Endothelial cell of umbilical vein (primary cell): ENCODE results near the gene LRCH1.

Experiments used
- EZH2 ChIP-seq: IDR thresholded peaks from 2 replicates; pipeline ENCODE4 v1.6.1; 2012; ENCODE audit warnings: borderline replicate concordance, low read depth, mild to moderate bottlenecking, moderate library complexity, low read length, inconsistent platforms; ENCODE audit not compliant: severe bottlenecking
- FOS ChIP-seq: IDR thresholded peaks from 2 replicates; pipeline ENCODE4 v1.6.1; 2011; ENCODE audit warnings: mild to moderate bottlenecking, low read length, moderate library complexity, borderline replicate concordance; ENCODE audit not compliant: insufficient read depth
- GATA2 ChIP-seq: IDR thresholded peaks from 2 replicates; pipeline ENCODE4 v1.7.0; 2011; ENCODE audit warnings: low read depth, mild to moderate bottlenecking, moderate library complexity, mixed read lengths, low read length; ENCODE audit not compliant: insufficient read length, insufficient read depth
- JUN ChIP-seq: IDR thresholded peaks from 2 replicates; pipeline ENCODE4 v1.6.1; 2011; ENCODE audit warnings: borderline replicate concordance, low read depth; ENCODE audit not compliant: insufficient read length, insufficient read depth
- MYC ChIP-seq: IDR thresholded peaks from one replicate; pipeline ENCODE4 v1.6.1; 2011; ENCODE audit warnings: mild to moderate bottlenecking, low read depth, low read length
- POLR2A ChIP-seq: IDR thresholded peaks from 2 replicates; pipeline ENCODE4 v1.6.1; 2012; ENCODE audit warnings: low read depth, mild to moderate bottlenecking, control low read depth, low read length
- POLR2AphosphoS5 ChIP-seq: IDR thresholded peaks from 2 replicates; pipeline ENCODE4 v1.6.1; 2012; ENCODE audit warnings: low read depth, mild to moderate bottlenecking, control low read depth, low read length, moderate library complexity; ENCODE audit not compliant: insufficient read depth
- TF ChIP-seq, protein P1 (sequence below), 2 donors: IDR thresholded peaks; 1 replicate in 1 of 2; 2 replicates in 1 of 2; pipeline ENCODE4 v1.5.1; 2011; ENCODE audit warnings: low read length in 2 of 2, mild to moderate bottlenecking in 2 of 2, moderate library complexity in 2 of 2, control low read depth in 1 of 2, inconsistent platforms in 1 of 2, low read depth in 1 of 2; ENCODE audit not compliant: insufficient read depth in 1 of 2; ENCODE audit errors: extremely low read depth in 1 of 2
- TF ChIP-seq, protein P2 (sequence below): IDR thresholded peaks from 2 replicates; pipeline ENCODE4 v1.6.1; 2011; ENCODE audit not compliant: insufficient read depth, insufficient read length

GRCh38 chr13:46717275-46717674, 164.3 kb downstream of the LRCH1 start:
- TF ChIP-seq, protein P1, sequence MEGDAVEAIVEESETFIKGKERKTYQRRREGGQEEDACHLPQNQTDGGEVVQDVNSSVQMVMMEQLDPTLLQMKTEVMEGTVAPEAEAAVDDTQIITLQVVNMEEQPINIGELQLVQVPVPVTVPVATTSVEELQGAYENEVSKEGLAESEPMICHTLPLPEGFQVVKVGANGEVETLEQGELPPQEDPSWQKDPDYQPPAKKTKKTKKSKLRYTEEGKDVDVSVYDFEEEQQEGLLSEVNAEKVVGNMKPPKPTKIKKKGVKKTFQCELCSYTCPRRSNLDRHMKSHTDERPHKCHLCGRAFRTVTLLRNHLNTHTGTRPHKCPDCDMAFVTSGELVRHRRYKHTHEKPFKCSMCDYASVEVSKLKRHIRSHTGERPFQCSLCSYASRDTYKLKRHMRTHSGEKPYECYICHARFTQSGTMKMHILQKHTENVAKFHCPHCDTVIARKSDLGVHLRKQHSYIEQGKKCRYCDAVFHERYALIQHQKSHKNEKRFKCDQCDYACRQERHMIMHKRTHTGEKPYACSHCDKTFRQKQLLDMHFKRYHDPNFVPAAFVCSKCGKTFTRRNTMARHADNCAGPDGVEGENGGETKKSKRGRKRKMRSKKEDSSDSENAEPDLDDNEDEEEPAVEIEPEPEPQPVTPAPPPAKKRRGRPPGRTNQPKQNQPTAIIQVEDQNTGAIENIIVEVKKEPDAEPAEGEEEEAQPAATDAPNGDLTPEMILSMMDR (IDR thresholded peaks at IDR 0.05; ENCODE audit: extremely low read depth in 1 of 2, insufficient read depth in 1 of 2, low read depth in 1 of 2, low read length in 2 of 2), result no peak
- TF ChIP-seq EZH2, result no peak
- TF ChIP-seq POLR2AphosphoS5, result no peak
- TF ChIP-seq GATA2, result no peak
- no peak for TF ChIP-seq POLR2A
- no peak for TF ChIP-seq MYC
- TF ChIP-seq, protein P2, sequence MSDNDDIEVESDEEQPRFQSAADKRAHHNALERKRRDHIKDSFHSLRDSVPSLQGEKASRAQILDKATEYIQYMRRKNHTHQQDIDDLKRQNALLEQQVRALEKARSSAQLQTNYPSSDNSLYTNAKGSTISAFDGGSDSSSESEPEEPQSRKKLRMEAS, result no peak
- TF ChIP-seq FOS, result no peak
- no peak for TF ChIP-seq JUN
